HG03521 (cell line): ENCODE measurements around the gene RPS27L.
"Not testable (repeated sequence)": the region's sequence is repeated elsewhere in the genome, so short reads cannot be mapped to it uniquely, and the experiment has no call there.

Experiments
- ATAC-seq: cut with Tn5 transposase; IDR thresholded peaks from one replicate; pipeline ENCODE4 v1.9.1; 2021; ENCODE audit warnings: mild to moderate bottlenecking, moderate library complexity; ENCODE audit not compliant: unreplicated experiment

The RPS27L gene

GRCh38 chr15:63145426-63145825 lies 11.9 kb downstream of the RPS27L start:
- no peak for ATAC-seq

DNA sequence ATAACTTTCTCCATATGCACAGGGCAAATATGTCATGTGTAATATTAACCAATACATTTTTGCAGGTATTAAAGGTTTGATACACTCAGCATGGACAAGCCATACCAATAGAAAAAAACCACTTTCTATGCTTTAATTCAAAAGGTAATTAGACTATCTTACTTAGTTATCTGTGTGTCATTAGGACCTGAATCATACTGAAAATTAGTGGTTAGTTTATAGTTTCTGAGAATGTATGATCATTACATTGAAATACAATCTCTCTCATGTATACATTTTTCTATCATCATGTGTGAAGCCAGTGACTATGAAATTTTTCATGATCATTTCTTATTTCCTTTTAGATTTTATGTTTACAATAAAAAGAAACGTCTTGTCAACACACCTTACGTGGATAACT lies 16.3 kb downstream of the RPS27L start:
- no peak for ATAC-seq

- no peak for ATAC-seq
Observed at GRCh38 chr15:63136742-63137141, 20.5 kb downstream of the RPS27L start.

DNA sequence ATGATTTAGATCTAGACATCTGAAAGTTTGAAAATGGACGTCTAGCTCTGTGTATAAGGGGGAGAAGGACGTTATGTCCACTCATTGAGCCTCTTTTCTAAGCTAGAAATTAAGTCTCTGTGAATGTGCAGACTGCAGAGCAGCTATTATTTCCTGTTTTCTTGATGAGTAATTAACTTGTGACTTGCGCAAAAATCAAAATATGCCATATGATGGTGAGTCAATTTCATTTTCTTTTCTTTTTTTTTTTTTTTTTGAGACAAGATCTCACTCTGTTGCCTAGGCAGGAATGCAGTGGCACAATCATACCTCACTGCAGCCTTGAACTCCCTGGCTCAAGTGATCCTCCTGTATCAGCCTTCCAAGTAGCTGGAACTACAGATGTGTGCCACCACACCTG lies 21.5 kb downstream of the RPS27L start:
- no peak for ATAC-seq

DNA sequence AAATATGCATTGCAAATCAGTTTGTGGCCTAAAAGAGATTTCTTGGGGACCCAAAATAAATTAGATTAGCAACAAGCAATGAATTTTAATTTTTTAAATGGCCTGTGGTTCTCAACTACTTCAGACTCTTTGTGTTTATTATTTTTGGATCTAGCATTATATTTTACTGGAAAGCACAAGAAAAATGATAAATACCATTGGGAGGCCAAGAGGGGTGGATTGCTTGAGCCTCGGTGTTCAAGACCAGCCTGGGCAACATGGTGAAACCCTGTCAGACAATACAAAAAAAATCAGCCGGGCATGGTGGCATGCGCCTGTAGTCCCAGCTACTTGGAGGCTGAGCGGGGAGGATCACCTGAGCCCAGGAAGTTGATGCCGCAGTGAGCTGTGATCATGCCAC lies 22.0 kb downstream of the RPS27L start:
- ATAC-seq = no peak

- no peak for ATAC-seq
Observed at GRCh38 chr15:63134245-63134985, 22.9 kb downstream of the RPS27L start.

DNA sequence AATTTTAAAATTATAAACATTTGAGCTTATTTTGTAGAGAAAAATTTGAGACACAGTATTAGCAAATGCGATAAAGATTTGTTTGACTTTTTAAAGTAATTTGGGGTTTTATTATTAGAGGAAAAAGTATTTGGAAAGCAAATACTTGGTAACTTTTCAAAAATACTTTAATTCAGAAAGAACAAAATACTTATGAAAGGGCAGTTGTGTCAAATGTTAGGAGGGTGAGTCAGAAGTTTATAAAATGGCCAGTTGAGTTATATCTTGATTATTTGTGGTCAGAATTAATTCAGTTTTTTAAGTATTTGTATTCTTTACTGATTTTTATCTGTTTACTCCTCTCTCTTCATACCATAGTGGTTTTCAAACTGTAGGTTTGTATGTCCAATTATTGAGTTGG lies 23.5 kb downstream of the RPS27L start:
- no peak for ATAC-seq

GRCh38 chr15:63126726-63127125 lies 30.6 kb downstream of the RPS27L start:
- no peak for ATAC-seq

DNA sequence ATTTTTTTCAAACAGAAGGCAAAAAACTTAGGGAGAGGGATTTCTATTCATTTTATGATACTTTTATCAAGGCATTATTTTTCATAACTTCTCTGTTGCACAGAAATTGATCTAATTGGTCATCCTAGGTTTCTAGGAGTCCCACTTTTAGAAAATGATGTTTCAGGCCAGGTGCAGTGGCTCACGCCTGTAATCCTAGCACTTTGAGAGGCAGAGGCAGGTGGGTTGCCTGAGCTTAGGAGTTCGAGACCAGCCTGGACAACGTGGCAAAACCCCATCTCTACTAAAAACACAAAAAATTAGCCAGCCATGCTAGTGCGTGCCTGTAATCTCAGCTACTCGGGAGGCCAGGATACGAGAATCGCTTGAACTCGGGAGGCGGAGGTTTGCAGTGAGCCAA lies 32.8 kb downstream of the RPS27L start:
- ATAC-seq = no peak

DNA sequence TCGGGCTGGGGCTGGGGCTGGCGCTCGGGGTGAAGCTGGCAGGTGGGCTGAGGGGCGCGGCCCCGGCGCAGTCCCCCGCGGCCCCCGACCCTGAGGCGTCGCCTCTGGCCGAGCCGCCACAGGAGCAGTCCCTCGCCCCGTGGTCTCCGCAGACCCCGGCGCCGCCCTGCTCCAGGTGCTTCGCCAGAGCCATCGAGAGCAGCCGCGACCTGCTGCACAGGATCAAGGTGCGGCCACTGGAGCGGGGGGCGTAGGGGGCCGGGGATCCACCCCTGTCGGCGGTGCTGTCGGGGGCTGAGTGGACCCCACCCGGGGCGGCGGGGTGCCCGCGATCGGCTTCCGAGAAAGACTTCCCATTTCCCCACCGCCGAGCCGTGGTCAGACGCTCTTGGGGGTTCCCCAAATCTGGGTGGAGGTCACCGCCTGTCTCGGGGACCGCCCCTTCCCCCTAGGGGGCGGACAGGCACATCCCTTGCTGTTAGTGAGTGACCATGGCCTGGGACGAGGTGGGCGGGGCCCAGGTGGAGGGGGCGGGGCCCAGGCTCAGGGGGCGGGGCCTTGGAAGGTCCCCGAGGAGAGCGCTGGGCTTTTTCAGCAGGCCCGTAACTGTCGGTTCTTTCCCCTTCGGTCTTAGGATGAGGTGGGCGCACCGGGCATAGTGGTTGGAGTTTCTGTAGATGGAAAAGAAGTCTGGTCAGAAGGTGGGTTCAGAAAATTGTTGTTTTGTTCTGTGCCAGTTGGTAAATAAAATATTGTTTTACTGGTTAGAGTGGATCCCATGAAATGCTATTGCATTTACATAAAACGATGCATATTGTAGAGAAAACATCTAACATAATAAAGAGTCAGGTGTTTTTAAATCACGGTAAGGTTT lies 35.0 kb downstream of the RPS27L start:
- peak; percentile 81 for ATAC-seq

GRCh38 chr15:63121382-63122001 lies 35.8 kb downstream of the RPS27L start, which contains the start of gene LACTB:
Gene LACTB (plus strand): TSS chr15:63121861. CDS start chr15:63121872, 11 bp downstream.
- ATAC-seq = peak; percentile 62

DNA sequence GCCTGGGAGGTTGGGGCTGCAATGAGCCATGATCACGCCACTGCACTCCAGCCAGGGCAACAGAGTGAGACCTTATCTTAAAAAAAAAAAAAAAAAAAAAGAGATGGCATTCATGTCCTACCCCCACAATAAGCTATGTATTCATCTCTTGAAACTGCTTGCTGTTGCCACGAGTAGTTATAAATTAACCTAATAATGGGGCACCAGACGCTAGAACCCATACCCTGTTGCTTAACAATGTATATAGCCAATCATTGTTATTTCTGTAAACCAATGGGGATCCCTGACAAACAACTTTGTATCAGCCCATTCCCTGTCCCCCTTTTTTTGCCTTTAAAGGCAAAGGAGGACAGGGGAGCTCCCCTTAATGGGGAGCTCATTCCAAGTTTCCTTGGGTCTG lies 38.4 kb downstream of the RPS27L start:
- no peak for ATAC-seq

DNA sequence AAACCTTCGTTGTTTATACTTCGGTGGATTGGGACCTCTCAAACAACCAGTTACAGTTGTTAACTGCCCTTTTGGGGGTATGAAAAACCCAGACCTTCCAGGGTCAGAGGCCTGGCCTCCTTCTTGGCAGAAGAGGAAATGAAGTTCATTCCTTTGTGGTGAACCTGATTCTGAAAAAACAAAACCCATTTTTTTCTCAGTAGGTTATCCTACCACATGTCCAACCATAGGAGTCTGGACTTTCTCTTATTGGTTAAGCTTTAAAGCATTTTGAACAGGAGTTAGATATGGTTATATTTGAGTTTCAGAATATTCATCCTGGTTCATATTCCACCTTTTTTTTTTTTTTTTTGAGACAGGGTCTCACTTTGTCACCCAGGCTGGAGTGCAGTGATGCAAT lies 42.8 kb downstream of the RPS27L start:
- no peak for ATAC-seq

GRCh38 chr15:63112871-63113270 lies 44.4 kb downstream of the RPS27L start:
- no peak for ATAC-seq

- no peak for ATAC-seq
Observed at GRCh38 chr15:63111481-63111880, 45.8 kb downstream of the RPS27L start.

DNA sequence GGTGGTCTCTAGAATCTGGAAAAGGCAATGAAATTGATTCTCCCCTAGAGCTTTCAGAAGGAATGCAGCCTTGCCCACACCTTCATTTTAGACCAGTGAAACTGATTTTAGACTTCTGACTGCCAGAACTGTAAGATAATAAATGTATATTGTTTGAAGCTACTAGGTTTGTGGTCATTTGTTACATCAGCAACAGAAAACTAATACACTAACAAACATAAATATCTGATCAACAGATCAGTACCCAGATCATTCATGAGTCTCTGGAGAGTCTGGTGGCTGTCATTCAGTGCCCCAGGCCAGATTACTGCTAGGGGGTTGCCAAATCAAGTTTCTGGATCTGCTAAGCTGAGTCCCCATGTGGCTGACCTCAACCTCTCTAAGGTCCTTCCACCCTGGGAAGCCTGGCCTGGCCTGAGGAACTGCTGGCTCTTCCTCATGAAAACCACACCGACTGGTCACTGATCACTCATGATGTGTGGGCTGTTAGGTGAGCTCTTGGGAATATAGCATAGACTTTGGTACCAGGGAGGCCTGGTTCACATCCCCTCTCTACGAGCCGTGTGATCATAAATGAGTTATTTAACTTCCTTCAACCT lies 46.8 kb downstream of the RPS27L start:
- no peak for ATAC-seq

DNA sequence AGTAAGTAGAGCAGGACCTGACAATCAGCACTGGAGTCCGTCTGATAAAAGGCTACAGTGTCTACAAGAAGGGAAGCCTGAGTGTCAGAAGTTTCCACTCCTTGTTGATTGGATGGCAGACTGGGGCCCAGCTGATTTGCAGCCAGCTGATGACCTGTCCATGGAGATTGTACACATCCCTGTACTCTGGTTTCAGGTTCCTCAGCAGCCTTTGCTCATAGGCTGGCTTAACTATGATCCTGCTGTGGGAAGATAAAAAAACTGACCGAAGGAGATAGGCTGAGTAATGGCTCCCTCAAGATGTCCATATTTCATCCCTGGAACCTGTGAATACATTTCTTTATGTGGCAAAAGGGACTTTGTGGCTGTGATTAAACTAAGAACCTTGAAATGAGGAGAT lies 47.4 kb downstream of the RPS27L start:
- no peak for ATAC-seq

DNA sequence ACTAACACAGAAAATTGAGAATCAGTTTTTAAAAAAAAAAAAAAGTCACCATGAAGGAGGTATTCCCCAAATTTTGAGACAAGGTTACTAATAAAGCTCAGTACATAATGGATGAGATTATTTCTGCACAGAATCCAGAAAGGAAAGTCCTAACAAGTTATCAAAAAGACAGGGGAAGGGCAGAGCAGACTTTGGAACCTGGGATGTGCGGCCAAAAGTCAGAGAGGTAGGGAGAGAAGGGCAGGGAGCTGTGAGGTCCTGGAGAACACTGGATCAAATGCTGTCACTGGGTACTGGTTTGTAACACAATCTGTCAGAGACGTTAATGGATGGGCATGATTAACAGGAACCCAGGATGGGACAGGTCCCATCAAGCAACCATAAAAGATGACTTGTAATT lies 47.8 kb downstream of the RPS27L start:
- no peak for ATAC-seq

DNA sequence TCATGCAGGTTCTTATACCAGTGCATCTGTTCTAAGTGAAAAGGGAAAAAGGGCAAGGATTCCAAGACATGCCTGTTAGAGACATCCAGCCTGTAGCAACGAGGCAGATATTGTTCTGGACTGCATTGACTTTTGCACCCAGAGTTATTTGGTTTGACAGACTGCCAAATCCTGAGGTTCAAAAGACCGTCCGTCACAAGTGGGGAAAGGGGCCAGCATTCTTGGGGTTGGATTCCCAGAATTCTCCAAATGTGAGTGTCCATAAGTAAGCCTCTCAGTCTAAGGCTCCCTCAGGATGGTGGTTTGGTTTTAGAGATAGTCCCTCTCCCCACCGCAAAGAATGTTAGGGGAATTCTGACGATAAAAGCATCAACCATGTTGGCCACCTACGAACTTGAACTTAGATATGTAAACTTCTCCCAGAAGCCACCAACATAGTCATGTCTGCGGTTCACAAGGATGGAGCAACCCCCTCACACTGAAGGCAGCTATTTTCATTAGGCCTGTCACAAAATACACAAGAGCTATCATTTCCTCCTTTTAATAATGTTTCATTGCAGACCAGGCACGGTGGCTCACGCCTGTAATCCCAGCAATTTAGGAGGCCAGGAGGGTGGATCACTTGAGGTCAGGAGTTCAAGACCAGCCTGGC lies 49.3 kb downstream of the RPS27L start:
- ATAC-seq = no peak

DNA sequence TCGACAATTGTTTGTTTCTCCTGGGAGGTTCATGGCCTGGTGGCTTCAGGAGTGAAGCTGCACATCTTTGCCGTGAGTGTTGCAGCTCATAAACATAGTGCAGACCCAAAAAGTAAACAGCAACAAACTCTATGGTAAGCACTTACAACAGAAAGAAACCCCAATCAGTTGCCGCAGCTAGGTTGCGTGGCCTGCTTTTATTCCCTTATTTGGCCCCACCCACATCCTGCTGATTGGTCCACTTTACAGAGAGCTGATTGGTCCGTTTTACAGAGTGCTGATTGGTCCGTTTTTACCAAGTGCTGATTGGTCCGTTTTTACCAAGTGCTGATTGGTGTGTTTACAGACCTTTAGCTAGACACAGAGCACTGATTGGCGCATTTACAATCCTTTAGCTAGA lies 51.9 kb downstream of the RPS27L start:
- ATAC-seq = not testable (repeated sequence)

- no peak for ATAC-seq
Observed at GRCh38 chr15:63104727-63105126, 52.5 kb downstream of the RPS27L start.
